Body of pancreas (tissue), 4 donors: ENCODE results near the gene ZNF689.

Experiments used
- POLR2A ChIP-seq, 3 donors: fragments of 450-650 bp; IDR thresholded peaks; one replicate each; pipeline ENCODE4 v1.6.1; 2016; ENCODE audit warnings: antibody characterized with exemption in 3 of 3, mild to moderate bottlenecking in 2 of 3
- TF ChIP-seq, protein P1 (sequence below), 7 experiments: fragments of 450-650 bp in 4 of 7; fragments of 200-600 bp in 3 of 7; sonication (generic) in 3 of 7; IDR thresholded peaks; one replicate each; pipeline ENCODE4 v1.5.1; 2016 to 2019; ENCODE audit warnings: antibody characterized with exemption in 7 of 7

DNA sequence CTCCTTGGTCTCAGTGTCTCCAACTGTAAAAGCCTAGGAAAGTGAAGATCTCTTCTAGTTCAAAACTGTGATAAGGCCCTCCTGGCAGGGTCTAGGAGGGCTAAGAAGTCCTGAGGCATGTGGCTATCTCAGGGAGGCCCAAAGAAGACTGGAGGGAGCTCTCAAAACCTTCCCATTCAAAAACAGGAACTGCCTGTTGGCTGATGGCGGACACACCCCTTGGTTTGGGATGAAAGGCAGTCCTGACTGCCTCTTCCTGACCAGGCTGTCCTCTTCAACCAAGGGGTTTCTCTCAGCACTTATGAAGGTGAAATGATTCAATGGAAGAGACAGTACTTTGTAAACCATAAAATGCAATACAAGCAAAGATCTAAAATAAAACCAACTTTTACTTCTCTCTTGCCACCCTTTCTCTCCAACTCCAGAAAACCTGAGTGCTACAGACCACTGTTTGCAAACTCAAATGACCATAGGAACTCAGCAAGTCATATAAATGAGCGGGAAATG, 56.7 kb downstream of the ZNF689 start:
- TF ChIP-seq POLR2A (IDR thresholded peaks at IDR 0.05): no peak
- TF ChIP-seq, protein P1, sequence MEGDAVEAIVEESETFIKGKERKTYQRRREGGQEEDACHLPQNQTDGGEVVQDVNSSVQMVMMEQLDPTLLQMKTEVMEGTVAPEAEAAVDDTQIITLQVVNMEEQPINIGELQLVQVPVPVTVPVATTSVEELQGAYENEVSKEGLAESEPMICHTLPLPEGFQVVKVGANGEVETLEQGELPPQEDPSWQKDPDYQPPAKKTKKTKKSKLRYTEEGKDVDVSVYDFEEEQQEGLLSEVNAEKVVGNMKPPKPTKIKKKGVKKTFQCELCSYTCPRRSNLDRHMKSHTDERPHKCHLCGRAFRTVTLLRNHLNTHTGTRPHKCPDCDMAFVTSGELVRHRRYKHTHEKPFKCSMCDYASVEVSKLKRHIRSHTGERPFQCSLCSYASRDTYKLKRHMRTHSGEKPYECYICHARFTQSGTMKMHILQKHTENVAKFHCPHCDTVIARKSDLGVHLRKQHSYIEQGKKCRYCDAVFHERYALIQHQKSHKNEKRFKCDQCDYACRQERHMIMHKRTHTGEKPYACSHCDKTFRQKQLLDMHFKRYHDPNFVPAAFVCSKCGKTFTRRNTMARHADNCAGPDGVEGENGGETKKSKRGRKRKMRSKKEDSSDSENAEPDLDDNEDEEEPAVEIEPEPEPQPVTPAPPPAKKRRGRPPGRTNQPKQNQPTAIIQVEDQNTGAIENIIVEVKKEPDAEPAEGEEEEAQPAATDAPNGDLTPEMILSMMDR (IDR thresholded peaks at IDR 0.05): no peak
